GM12878 (cell line): ENCODE data around the gene C15orf39. TPM values are rescaled to one million over a fixed set of nuclear protein-coding genes. Genes with fewer than 3 reads are reported as not detected.

Source experiments
- BMI1 ChIP-seq: fragments of 450-650 bp; IDR thresholded peaks from 2 replicates; pipeline ENCODE4 v1.6.1; 2016; ENCODE audit warnings: mild to moderate bottlenecking, moderate library complexity, borderline replicate concordance
- CREB1 ChIP-seq: IDR thresholded peaks from 2 replicates; pipeline ENCODE4 v1.6.1; 2012; ENCODE audit warnings: low read depth, mild to moderate bottlenecking, inconsistent platforms
- E2F4 ChIP-seq: IDR thresholded peaks from 2 replicates; pipeline ENCODE4 v1.6.1; 2012; ENCODE audit warnings: low read depth, low read length, improper control_type of control experiment
- E2F8 ChIP-seq: fragments of 450-650 bp; IDR thresholded peaks from 2 replicates; pipeline ENCODE4 v1.6.1; 2018; ENCODE audit warnings: mild to moderate bottlenecking, low read depth, moderate library complexity; ENCODE audit not compliant: partially characterized antibody
- EED ChIP-seq: sonication (generic); IDR thresholded peaks from 2 replicates; pipeline ENCODE4 v1.6.1; 2016; ENCODE audit warnings: antibody characterized with exemption, low read depth
- MTA2 ChIP-seq: fragments of 450-650 bp; IDR thresholded peaks from 2 replicates; pipeline ENCODE4 v1.6.1; 2016; ENCODE audit warnings: low read depth, mild to moderate bottlenecking, moderate library complexity
- NFXL1 ChIP-seq: fragments of 450-650 bp; IDR thresholded peaks from 2 replicates; pipeline ENCODE4 v1.6.1; 2017; ENCODE audit warnings: antibody characterized with exemption, mild to moderate bottlenecking, borderline replicate concordance
- NR2C1 ChIP-seq: fragments of 450-650 bp; IDR thresholded peaks from 2 replicates; pipeline ENCODE4 v1.6.1; 2017; ENCODE audit warnings: antibody characterized with exemption, mild to moderate bottlenecking, moderate library complexity
- NR2C2 ChIP-seq: IDR thresholded peaks from 2 replicates; pipeline ENCODE4 v1.6.1; 2011; ENCODE audit warnings: borderline replicate concordance, low read depth; ENCODE audit not compliant: control insufficient read depth, insufficient read length
- RCOR1 ChIP-seq: conservative IDR thresholded peaks from 2 replicates; pipeline ENCODE4 v1.6.1; 2012; ENCODE audit warnings: low read depth, low read length, improper control_type of control experiment
- SPI1 ChIP-seq: IDR thresholded peaks from 2 replicates; pipeline ENCODE4 v1.6.1; 2011; ENCODE audit warnings: low read depth, mild to moderate bottlenecking, low read length, moderate library complexity, borderline replicate concordance; ENCODE audit not compliant: insufficient read depth
- YBX1 ChIP-seq: fragments of 450-650 bp; IDR thresholded peaks from 2 replicates; pipeline ENCODE4 v1.6.1; 2016; ENCODE audit warnings: antibody characterized with exemption
- ZNF274 ChIP-seq: IDR thresholded peaks from one replicate; pipeline ENCODE4 v1.8.0; 2011; ENCODE audit not compliant: insufficient read length, insufficient read depth
- ZNF384 ChIP-seq: IDR thresholded peaks from 2 replicates; pipeline ENCODE4 v1.6.1; 2012; ENCODE audit warnings: low read depth, mild to moderate bottlenecking, low read length, improper control_type of control experiment, borderline replicate concordance
- ZNF622 ChIP-seq: fragments of 450-650 bp; IDR thresholded peaks from 2 replicates; pipeline ENCODE4 v1.6.1; 2017; ENCODE audit warnings: mild to moderate bottlenecking, inconsistent platforms
- polyA plus RNA-seq, 11 experiments: library from polyadenylated mRNA; depleted of rRNA in 4 of 11; unstranded in 6 of 11; stranded (reverse) in 5 of 11; fragments of >200 nt; fragmentation: Nextera tagmentation in 4 of 11; fragmentation: Illumina TruSeq in 1 of 11; extraction: Ambion mirVana in 4 of 11; extraction: Trizol in 1 of 11; gene quantifications; 1 replicate in 1 of 11; 2 replicates in 10 of 11; pipeline versions ENCODE4 v1.2.1 to v1.2.3, GENCODE V29; 2011 to 2016; ENCODE audit warnings: inconsistent platforms in 2 of 11, missing spikeins in 2 of 11, low read depth in 1 of 11
- total RNA-seq, 4 experiments: library from RNA; depleted of rRNA in 3 of 4; stranded (reverse); fragments of >200 nt in 3 of 4; fragmentation: Illumina TruSeq in 1 of 4; extraction: Trizol in 1 of 4; gene quantifications; 2 replicates each; pipeline versions ENCODE4 v1.2.1 to v1.2.3, GENCODE V29; 2013 to 2021
- TF ChIP-seq, protein P1 (sequence below): fragments of 450-650 bp; formaldehyde crosslinking; IDR thresholded peaks from 2 replicates; pipeline ENCODE4 v1.4.0; 2020; ENCODE audit warnings: mild to moderate bottlenecking, moderate library complexity
- TF ChIP-seq, protein P2 (sequence below): fragments of 450-650 bp; IDR thresholded peaks from 2 replicates; pipeline ENCODE4 v1.6.1; 2016; ENCODE audit warnings: mild to moderate bottlenecking, moderate library complexity, borderline replicate concordance

The C15orf39 gene
- total and polyA plus RNA-seq, 10 of the 15 experiments (the other 5 are each of a cell fraction or from before 2014, with no cell fraction given) = 2.3 to 139 (median 33.0) TPM

DNA sequence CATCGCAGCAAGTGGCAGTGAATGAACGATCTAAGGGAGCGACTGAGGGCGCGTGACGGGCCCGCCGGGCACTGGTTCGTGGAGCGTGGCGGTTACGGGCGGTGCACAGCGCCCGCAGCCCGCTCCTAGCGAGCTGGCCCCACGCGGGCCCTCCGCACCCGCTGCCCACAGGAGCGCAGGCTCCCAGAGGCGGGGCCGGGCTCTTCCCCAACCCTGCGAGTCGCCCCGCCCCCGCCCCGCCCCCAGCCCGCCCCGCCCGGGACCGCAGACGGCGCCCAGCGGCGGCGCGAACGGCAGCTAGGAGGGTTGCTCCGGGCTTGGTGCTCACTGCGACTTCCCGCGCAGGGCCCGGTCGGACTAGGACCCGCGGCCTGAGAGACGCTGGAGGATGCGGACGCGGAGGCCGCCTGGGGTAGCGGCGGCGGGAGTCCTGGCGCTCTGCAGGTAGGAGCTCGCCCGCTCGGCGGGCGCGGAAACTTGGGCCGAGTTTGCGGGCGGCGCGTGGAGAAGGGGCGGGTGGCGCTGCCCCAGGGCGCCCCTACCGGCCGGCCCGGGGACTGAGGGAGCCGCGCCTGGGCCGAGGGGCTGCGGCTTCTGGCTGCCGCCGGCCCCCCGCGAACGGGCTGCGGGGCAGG is at the start of gene C15orf39 (continued):
- TF ChIP-seq, protein P1, sequence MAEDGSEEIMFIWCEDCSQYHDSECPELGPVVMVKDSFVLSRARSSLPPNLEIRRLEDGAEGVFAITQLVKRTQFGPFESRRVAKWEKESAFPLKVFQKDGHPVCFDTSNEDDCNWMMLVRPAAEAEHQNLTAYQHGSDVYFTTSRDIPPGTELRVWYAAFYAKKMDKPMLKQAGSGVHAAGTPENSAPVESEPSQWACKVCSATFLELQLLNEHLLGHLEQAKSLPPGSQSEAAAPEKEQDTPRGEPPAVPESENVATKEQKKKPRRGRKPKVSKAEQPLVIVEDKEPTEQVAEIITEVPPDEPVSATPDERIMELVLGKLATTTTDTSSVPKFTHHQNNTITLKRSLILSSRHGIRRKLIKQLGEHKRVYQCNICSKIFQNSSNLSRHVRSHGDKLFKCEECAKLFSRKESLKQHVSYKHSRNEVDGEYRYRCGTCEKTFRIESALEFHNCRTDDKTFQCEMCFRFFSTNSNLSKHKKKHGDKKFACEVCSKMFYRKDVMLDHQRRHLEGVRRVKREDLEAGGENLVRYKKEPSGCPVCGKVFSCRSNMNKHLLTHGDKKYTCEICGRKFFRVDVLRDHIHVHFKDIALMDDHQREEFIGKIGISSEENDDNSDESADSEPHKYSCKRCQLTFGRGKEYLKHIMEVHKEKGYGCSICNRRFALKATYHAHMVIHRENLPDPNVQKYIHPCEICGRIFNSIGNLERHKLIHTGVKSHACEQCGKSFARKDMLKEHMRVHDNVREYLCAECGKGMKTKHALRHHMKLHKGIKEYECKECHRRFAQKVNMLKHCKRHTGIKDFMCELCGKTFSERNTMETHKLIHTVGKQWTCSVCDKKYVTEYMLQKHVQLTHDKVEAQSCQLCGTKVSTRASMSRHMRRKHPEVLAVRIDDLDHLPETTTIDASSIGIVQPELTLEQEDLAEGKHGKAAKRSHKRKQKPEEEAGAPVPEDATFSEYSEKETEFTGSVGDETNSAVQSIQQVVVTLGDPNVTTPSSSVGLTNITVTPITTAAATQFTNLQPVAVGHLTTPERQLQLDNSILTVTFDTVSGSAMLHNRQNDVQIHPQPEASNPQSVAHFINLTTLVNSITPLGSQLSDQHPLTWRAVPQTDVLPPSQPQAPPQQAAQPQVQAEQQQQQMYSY = no peak
- TF ChIP-seq NR2C2 (no peak), ZNF274 (no peak), YBX1 (no peak), RCOR1 (no peak), NFXL1 (no peak), E2F4 (no peak), EED (peak; percentile 8; the same call in 1 of the 2 replicates), E2F8 (no peak), CREB1 (no peak), NR2C1 (no peak; the same call in 1 of the 2 replicates), ZNF384 (no peak), BMI1 (no peak), MTA2 (no peak), SPI1 (no peak), ZNF622 (no peak)
- TF ChIP-seq, protein P2, sequence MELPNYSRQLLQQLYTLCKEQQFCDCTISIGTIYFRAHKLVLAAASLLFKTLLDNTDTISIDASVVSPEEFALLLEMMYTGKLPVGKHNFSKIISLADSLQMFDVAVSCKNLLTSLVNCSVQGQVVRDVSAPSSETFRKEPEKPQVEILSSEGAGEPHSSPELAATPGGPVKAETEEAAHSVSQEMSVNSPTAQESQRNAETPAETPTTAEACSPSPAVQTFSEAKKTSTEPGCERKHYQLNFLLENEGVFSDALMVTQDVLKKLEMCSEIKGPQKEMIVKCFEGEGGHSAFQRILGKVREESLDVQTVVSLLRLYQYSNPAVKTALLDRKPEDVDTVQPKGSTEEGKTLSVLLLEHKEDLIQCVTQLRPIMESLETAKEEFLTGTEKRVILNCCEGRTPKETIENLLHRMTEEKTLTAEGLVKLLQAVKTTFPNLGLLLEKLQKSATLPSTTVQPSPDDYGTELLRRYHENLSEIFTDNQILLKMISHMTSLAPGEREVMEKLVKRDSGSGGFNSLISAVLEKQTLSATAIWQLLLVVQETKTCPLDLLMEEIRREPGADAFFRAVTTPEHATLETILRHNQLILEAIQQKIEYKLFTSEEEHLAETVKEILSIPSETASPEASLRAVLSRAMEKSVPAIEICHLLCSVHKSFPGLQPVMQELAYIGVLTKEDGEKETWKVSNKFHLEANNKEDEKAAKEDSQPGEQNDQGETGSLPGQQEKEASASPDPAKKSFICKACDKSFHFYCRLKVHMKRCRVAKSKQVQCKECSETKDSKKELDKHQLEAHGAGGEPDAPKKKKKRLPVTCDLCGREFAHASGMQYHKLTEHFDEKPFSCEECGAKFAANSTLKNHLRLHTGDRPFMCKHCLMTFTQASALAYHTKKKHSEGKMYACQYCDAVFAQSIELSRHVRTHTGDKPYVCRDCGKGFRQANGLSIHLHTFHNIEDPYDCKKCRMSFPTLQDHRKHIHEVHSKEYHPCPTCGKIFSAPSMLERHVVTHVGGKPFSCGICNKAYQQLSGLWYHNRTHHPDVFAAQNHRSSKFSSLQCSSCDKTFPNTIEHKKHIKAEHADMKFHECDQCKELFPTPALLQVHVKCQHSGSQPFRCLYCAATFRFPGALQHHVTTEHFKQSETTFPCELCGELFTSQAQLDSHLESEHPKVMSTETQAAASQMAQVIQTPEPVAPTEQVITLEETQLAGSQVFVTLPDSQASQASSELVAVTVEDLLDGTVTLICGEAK = no peak
